K562 (cell line): ENCODE data around the gene FRMPD2. TPM values are rescaled to one million over a fixed set of nuclear protein-coding genes. Genes with fewer than 3 reads are reported as not detected.

ENCODE experiments used
- CCAR2 ChIP-seq: fragments of 200-400 bp; formaldehyde crosslinking; IDR thresholded peaks from 2 replicates; pipeline ENCODE4 v1.6.1; 2017; ENCODE audit warnings: mild to moderate bottlenecking, low read depth, low read length
- CHD4 ChIP-seq: fragments of 200-600 bp; sonication (generic); IDR thresholded peaks from 3 replicates; pipeline ENCODE4 v1.6.1; 2012; ENCODE audit warnings: low read depth, mild to moderate bottlenecking, mixed read lengths, low read length, inconsistent platforms; ENCODE audit not compliant: insufficient read depth, insufficient replicate concordance, poor library complexity, severe bottlenecking
- CREBBP ChIP-seq: IDR thresholded peaks from one replicate; pipeline ENCODE4 v1.6.1; 2012; ENCODE audit warnings: low read depth, mild to moderate bottlenecking, control low read depth, inconsistent platforms, low read length
- CXXC5 ChIP-seq: fragments of 250-450 bp; sonication (Bioruptor Pico); IDR thresholded peaks from 2 replicates; pipeline ENCODE4 v1.8.0; 2022; ENCODE audit warnings: inconsistent platforms, mild to moderate bottlenecking, moderate library complexity
- DMBX1 ChIP-seq: fragments of 250-450 bp; sonication (Bioruptor Pico); IDR thresholded peaks from 2 replicates; pipeline ENCODE4 v1.8.0; 2022; ENCODE audit warnings: inconsistent platforms, mild to moderate bottlenecking, moderate library complexity, borderline replicate concordance
- ERF ChIP-seq: fragments of 450-650 bp; formaldehyde crosslinking; IDR thresholded peaks from 2 replicates; pipeline ENCODE4 v1.4.0; 2020; ENCODE audit warnings: mild to moderate bottlenecking, mixed read lengths
- EZH2 ChIP-seq: IDR thresholded peaks from 2 replicates; pipeline ENCODE4 v1.6.1; 2012; ENCODE audit warnings: low read depth, mild to moderate bottlenecking, inconsistent platforms, low read length, borderline replicate concordance
- ILK ChIP-seq: fragments of 450-650 bp; IDR thresholded peaks from 2 replicates; pipeline ENCODE4 v1.6.1; 2016; ENCODE audit warnings: missing genetic modification characterization, low read depth, mild to moderate bottlenecking, missing compliant biosample characterization, moderate library complexity, borderline replicate concordance
- MEIS2 ChIP-seq: fragments of 450-650 bp; IDR thresholded peaks from 2 replicates; pipeline ENCODE4 v1.6.1; 2014; ENCODE audit warnings: mild to moderate bottlenecking; ENCODE audit not compliant: partially characterized antibody
- NFYB ChIP-seq: IDR thresholded peaks from 2 replicates; pipeline ENCODE4 v1.6.1; 2011; ENCODE audit warnings: mild to moderate bottlenecking, moderate library complexity; ENCODE audit not compliant: insufficient read length; ENCODE audit errors: extremely low read depth
- SLC30A9 ChIP-seq: fragments of 250-450 bp; sonication (Bioruptor Pico); IDR thresholded peaks from 2 replicates; pipeline ENCODE4 v1.8.0; 2022; ENCODE audit warnings: mild to moderate bottlenecking, moderate library complexity
- SOX6 ChIP-seq: fragments of 450-650 bp; IDR thresholded peaks from 2 replicates; pipeline ENCODE4 v1.6.1; 2014; ENCODE audit warnings: mild to moderate bottlenecking
- ZNF165 ChIP-seq: fragments of 250-450 bp; sonication (Bioruptor Pico); IDR thresholded peaks from 2 replicates; pipeline ENCODE4 v1.4.0; 2020; ENCODE audit warnings: borderline replicate concordance
- ZNF197 ChIP-seq: fragments of 200-800 bp; sonication (Bioruptor generic); IDR thresholded peaks from 2 replicates; pipeline ENCODE4 v1.6.1; 2016; ENCODE audit warnings: low read depth, missing genetic modification characterization, missing compliant biosample characterization
- polyA plus RNA-seq, 8 experiments: library from polyadenylated mRNA; depleted of rRNA in 4 of 8; stranded (reverse) in 5 of 8; unstranded in 3 of 8; fragments of >200 nt; fragmentation: Nextera tagmentation in 2 of 8; fragmentation: Illumina TruSeq in 1 of 8; extraction: Ambion mirVana in 2 of 8; extraction: Trizol in 1 of 8; gene quantifications; 2 replicates each; pipeline versions ENCODE4 v1.2.1 to v1.2.3, GENCODE V29; 2011 to 2014; ENCODE audit warnings: inconsistent platforms in 1 of 8, missing spikeins in 1 of 8
- total RNA-seq, 7 experiments: library from RNA; depleted of rRNA in 6 of 7; stranded (reverse); fragments of >200 nt in 6 of 7; fragmentation: Illumina TruSeq in 2 of 7; extraction: Trizol in 2 of 7; gene quantifications; 2 replicates each; pipeline versions ENCODE4 v1.2.1 to v1.2.3, GENCODE V29; 2011 to 2021; ENCODE audit warnings: low replicate concordance in 1 of 7
- TF ChIP-seq, protein P1 (sequence below): fragments of 250-450 bp; sonication (Bioruptor Pico); IDR thresholded peaks from 2 replicates; pipeline ENCODE4 v1.5.0; 2021; ENCODE audit warnings: mild to moderate bottlenecking, moderate library complexity
- TF ChIP-seq, protein P2 (sequence below): fragments of 250-450 bp; sonication (Bioruptor Pico); IDR thresholded peaks from 2 replicates; pipeline ENCODE4 v1.8.0; 2022; ENCODE audit warnings: moderate library complexity, mild to moderate bottlenecking, inconsistent platforms
- TF ChIP-seq, protein P3 (sequence below): fragments of 450-650 bp; IDR thresholded peaks from 2 replicates; pipeline ENCODE4 v1.6.1; 2016; ENCODE audit warnings: antibody characterized with exemption

The FRMPD2 gene
- total and polyA plus RNA-seq, 9 of the 15 experiments (the other 6 are each of a cell fraction or from before 2014, with no cell fraction given) = 0.12 to 0.95 (median 0.33) TPM

DNA sequence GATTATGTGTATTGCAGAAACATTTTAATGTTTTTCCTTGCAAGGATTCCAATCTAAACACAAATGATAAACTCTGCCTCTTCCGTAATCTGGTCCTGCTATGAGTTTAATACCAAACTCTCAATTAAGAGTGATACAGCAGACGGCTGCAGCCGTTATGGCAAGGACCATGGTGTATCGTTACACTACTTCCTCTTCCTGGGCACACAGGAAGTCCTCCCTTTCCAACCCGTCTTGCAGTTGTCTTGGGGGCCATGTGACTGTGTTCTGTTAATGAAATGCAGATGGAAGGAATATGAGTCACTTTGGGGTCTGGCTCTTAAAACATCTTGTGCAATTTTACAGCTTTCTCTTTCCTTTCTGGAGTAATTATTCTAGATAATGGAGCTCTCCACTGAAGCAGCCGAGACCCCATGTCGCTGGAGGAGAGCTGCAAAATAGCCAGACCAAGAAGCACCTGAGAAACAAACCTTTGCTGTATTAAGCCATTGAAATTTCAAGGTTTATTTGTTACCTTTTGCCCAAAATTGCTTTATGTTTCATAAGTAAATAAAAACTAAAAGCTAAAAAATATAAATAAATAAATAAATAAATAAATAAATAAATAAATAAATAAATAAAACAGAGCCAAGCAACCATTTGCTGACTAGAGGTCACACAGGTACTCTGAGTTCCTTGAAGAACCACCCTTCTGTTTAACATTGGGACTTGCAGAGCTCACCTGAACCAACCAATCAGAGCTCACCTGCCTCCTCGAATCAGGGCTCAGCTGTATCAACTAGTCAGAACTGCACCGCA is 74.7 kb downstream of the FRMPD2 start (continued):
- no peak for TF ChIP-seq CHD4
- TF ChIP-seq ZNF165 = no peak
- TF ChIP-seq, protein P1, sequence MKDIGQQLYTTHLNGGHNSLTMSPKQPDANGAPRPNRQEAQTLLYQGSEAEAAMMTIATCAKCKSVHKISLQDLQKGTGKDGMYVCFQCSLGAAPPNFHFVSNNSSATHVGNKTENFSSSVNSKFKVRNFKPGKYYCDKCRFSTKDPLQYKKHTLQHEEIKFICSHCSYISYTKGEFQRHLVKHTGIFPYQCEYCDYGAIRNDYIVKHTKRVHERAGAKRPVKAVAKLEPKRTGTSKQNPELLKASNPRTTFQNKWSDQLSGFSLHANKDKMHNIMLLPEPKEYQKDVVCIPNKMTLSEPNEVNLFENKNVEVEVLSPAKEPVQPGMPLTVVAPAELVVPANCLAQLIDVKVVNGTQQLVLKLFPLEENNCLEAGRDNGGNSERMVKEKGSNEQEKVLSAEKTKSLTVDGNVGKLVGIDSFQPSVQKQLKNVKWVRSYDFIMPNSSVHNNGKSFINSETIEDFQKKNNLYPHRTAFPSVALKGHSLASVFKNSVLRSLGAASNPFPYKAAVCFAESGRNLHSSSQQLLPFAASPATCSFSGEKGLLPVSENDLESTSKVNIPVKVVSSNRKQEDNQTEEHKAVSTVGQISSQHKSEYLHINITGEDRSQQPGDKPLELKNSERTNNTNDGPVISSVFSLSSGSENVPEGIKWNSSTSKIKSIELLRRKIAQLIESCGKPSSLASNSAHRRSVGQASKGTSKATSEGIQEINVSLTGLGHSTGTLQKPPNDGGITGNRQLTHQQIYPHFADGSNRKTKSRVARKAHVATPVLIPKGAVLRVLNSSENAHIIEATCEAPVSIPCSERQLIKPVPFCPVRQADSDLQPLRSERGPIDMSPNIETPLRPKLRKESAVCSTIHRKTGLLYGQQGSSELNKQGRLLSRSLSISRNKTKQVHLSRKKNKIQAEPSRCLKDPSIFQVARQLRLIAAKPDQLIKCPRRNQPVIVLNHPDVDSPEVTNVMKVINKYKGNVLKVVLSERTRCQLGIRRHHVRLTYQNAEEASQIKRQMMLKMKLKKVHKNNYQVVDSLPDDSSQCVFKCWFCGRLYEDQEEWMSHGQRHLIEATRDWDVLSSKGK = no peak
- TF ChIP-seq, protein P2, sequence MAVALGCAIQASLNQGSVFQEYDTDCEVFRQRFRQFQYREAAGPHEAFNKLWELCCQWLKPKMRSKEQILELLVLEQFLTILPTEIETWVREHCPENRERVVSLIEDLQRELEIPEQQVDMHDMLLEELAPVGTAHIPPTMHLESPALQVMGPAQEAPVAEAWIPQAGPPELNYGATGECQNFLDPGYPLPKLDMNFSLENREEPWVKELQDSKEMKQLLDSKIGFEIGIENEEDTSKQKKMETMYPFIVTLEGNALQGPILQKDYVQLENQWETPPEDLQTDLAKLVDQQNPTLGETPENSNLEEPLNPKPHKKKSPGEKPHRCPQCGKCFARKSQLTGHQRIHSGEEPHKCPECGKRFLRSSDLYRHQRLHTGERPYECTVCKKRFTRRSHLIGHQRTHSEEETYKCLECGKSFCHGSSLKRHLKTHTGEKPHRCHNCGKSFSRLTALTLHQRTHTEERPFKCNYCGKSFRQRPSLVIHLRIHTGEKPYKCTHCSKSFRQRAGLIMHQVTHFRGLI (CRISPR knock-in tag) = no peak
- TF ChIP-seq ZNF197 (CRISPR knock-in tag) = no peak
- TF ChIP-seq EZH2 = no peak
- no peak for TF ChIP-seq CREBBP
- no peak for TF ChIP-seq SLC30A9 (CRISPR knock-in tag)
- TF ChIP-seq MEIS2 = no peak
- TF ChIP-seq, protein P3, sequence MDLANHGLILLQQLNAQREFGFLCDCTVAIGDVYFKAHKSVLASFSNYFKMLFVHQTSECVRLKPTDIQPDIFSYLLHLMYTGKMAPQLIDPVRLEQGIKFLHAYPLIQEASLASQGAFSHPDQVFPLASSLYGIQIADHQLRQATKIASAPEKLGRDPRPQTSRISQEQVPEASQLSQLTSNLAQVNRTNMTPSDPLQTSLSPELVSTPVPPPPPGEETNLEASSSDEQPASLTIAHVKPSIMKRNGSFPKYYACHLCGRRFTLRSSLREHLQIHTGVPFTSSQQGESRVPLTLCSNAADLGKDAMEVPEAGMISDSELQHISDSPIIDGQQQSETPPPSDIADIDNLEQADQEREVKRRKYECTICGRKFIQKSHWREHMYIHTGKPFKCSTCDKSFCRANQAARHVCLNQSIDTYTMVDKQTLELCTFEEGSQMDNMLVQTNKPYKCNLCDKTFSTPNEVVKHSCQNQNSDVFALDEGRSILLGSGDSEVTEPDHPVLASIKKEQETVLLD = no peak
- no peak for TF ChIP-seq ERF
- 0 out of 2 replicates have a peak, but pooled peaks have one; percentile 31 for TF ChIP-seq CXXC5 (CRISPR knock-in tag)
- peak; percentile 37 for TF ChIP-seq NFYB
- TF ChIP-seq ILK (tag) = no peak
- TF ChIP-seq SOX6 = no peak
- TF ChIP-seq DMBX1 (CRISPR knock-in tag) = no peak
- no peak for TF ChIP-seq CCAR2
